Hepatocyte (in vitro differentiated cells): ENCODE data around the gene KIF11. TPM values are rescaled to one million over a fixed set of nuclear protein-coding genes. Genes with fewer than 3 reads are reported as not detected.
A peak's percentile ranks its signal among the peaks of the same experiment; 100 is the strongest.

Source experiments
- DNase-seq: peaks from one replicate; pipeline ENCODE4 v3.0.0-alpha.2; 2016; ENCODE audit warnings: low spot score
- H2AFZ ChIP-seq: fragments of 200-600 bp; sonication (generic); 2 replicates; pipeline ENCODE4 v1.6.0; 2016; ENCODE audit warnings: antibody characterized with exemption, mild to moderate bottlenecking
- H3K27ac ChIP-seq: fragments of 200-600 bp; sonication (generic); 2 replicates; pipeline ENCODE4 v1.5.1; 2016; ENCODE audit warnings: mild to moderate bottlenecking
- H3K27me3 ChIP-seq: fragments of 200-600 bp; sonication (generic); 2 replicates; pipeline ENCODE4 v1.6.1; 2016
- H3K36me3 ChIP-seq: fragments of 200-600 bp; sonication (generic); replicated peaks from 2 replicates; pipeline ENCODE4 v1.5.1; 2016; ENCODE audit warnings: low read depth; ENCODE audit not compliant: insufficient read depth
- H3K4me1 ChIP-seq: fragments of 200-600 bp; sonication (generic); 2 replicates; pipeline ENCODE4 v1.5.1; 2016; ENCODE audit warnings: mild to moderate bottlenecking, moderate library complexity; ENCODE audit not compliant: insufficient read depth
- H3K4me2 ChIP-seq: fragments of 200-600 bp; sonication (generic); 2 replicates; pipeline ENCODE4 v1.6.0; 2016
- H3K4me3 ChIP-seq: fragments of 200-600 bp; sonication (generic); 2 replicates; pipeline ENCODE4 v1.5.1; 2016; ENCODE audit warnings: mild to moderate bottlenecking
- H3K79me2 ChIP-seq: fragments of 200-600 bp; sonication (generic); 2 replicates; pipeline ENCODE4 v1.6.0; 2017; ENCODE audit warnings: mild to moderate bottlenecking
- H3K9me2 ChIP-seq: fragments of 200-600 bp; sonication (generic); replicated peaks from 2 replicates; pipeline ENCODE4 v1.6.0; 2017; ENCODE audit warnings: mild to moderate bottlenecking; ENCODE audit not compliant: insufficient read depth
- H3K9me3 ChIP-seq: fragments of 200-600 bp; sonication (generic); 2 replicates; pipeline ENCODE4 v1.5.1; 2016; ENCODE audit warnings: low read depth, mild to moderate bottlenecking
- H4K20me1 ChIP-seq: fragments of 200-600 bp; sonication (generic); 2 replicates; pipeline ENCODE4 v1.6.0; 2016; ENCODE audit warnings: mild to moderate bottlenecking; ENCODE audit not compliant: insufficient read depth, poor library complexity, severe bottlenecking
- CTCF ChIP-seq: fragments of 200-600 bp; sonication (generic); IDR thresholded peaks from 2 replicates; pipeline ENCODE4 v1.5.1; 2016; ENCODE audit warnings: antibody characterized with exemption, mild to moderate bottlenecking; ENCODE audit not compliant: poor library complexity
- EZH2 ChIP-seq: fragments of 200-600 bp; sonication (generic); IDR thresholded peaks from 2 replicates; pipeline ENCODE4 v1.6.1; 2016; ENCODE audit warnings: antibody characterized with exemption, mild to moderate bottlenecking, borderline replicate concordance
- EZH2phosphoT487 ChIP-seq: fragments of 200-600 bp; sonication (generic); IDR thresholded peaks from one replicate; pipeline ENCODE4 v1.6.1; 2018; ENCODE audit warnings: antibody characterized with exemption, mild to moderate bottlenecking, low read depth, moderate library complexity; ENCODE audit not compliant: unreplicated experiment, severe bottlenecking
- WGBS: methylation state at CpG from one replicate; pipeline ENCODE4 v1.1.6; 2016; ENCODE audit warnings: low lambda C conversion rate; ENCODE audit errors: missing lambda C conversion rate; 5-methylcytosine and 5-hydroxymethylcytosine counted together
- polyA plus RNA-seq: library from polyadenylated mRNA; unstranded; fragments of >200 nt; fragmentation: Nextera tagmentation; extraction: Ambion mirVana; gene quantifications from 2 replicates; pipeline ENCODE4 v1.2.1, GENCODE V29; 2016
- total RNA-seq: library from RNA; depleted of rRNA; stranded (reverse); fragments of >200 nt; gene quantifications from 2 replicates; pipeline ENCODE4 v1.2.3, GENCODE V29; 2014

KIF11 gene
- total and polyA plus RNA-seq, 2 experiments from 2014 or later = 3.2 to 9.2 TPM

- H3K27me3 ChIP-seq = no peaks in the 10 kb centered on the region
- peak; percentile 58 for DNase-seq
- peaks cover 53% of the 10 kb centered on the region for H3K79me2 ChIP-seq
- peak overlapping the region; percentile 97 for H3K27ac ChIP-seq
- H3K36me3 ChIP-seq = no peaks in the 10 kb centered on the region
- peaks cover 8% of the 10 kb centered on the region for H3K4me1 ChIP-seq
- H2AFZ ChIP-seq = peak overlapping the region; percentile 99
- H3K4me3 ChIP-seq = peak overlapping the region; percentile 94
- TF ChIP-seq CTCF (no peak), EZH2phosphoT487 (no peak), EZH2 (no peak)
- WGBS = under 1% methylated on average over 47 of the region's 56 CpGs
- no peaks in the 10 kb centered on the region for H3K9me2 ChIP-seq
- peaks cover 4% of the 10 kb centered on the region for H4K20me1 ChIP-seq
- H3K9me3 ChIP-seq = no peaks in the 10 kb centered on the region
- peak overlapping the region; percentile 89 for H3K4me2 ChIP-seq
Observed at GRCh38 chr10:92573091-92573797, 19.7 kb upstream of the KIF11 start.

- Histone ChIP-seq H3K4me2 (peak within 1 kb of the TSS; percentile 89), H3K27ac (peak within 1 kb of the TSS; percentile 97), H3K9me2 (no peaks in the 10 kb centered on the region), H2AFZ (peak within 1 kb of the TSS; percentile 99), H3K27me3 (no peaks in the 10 kb centered on the region), H3K4me1 (peaks cover 8% of the 10 kb centered on the region), H3K4me3 (peak within 1 kb of the TSS; percentile 94), H3K9me3 (no peaks in the 10 kb centered on the region), H3K79me2 (peaks cover 46% of the 10 kb centered on the region), H3K36me3 (no peaks in the 10 kb centered on the region), H4K20me1 (peaks cover 4% of the 10 kb centered on the region)
- WGBS = under 1% methylated on average over 79 of the region's 80 CpGs
- TF ChIP-seq CTCF (peak; percentile 82), EZH2phosphoT487 (no peak)
- DNase-seq = peak; percentile 92
Observed at GRCh38 chr10:92573798-92574547, 19.0 kb upstream of the KIF11 start, which contains the start of gene IDE. Gene IDE (minus strand): TSS chr10:92574093. CDS start chr10:92574019, 74 bp downstream.

- Histone ChIP-seq H3K9me3 (no peaks in the 10 kb centered on the region), H3K36me3 (no peaks in the 10 kb centered on the region), H3K4me2 (peak overlapping the region; percentile 89), H4K20me1 (peaks cover 4% of the 10 kb centered on the region), H3K27me3 (no peaks in the 10 kb centered on the region), H3K4me1 (peaks cover 8% of the 10 kb centered on the region), H2AFZ (peak overlapping the region; percentile 99), H3K79me2 (peaks cover 38% of the 10 kb centered on the region), H3K4me3 (peak overlapping the region; percentile 94), H3K27ac (peak overlapping the region; percentile 97), H3K9me2 (no peaks in the 10 kb centered on the region)
- WGBS = 11% methylated on average over 22 of the region's 22 CpGs
- no peak for DNase-seq
- TF ChIP-seq CTCF = no peak
- TF ChIP-seq EZH2phosphoT487 = no peak
- TF ChIP-seq EZH2 = no peak
Observed at GRCh38 chr10:92574548-92575261, 18.2 kb upstream of the KIF11 start.
